ENCODE data around the gene ZNF79.

DNA sequence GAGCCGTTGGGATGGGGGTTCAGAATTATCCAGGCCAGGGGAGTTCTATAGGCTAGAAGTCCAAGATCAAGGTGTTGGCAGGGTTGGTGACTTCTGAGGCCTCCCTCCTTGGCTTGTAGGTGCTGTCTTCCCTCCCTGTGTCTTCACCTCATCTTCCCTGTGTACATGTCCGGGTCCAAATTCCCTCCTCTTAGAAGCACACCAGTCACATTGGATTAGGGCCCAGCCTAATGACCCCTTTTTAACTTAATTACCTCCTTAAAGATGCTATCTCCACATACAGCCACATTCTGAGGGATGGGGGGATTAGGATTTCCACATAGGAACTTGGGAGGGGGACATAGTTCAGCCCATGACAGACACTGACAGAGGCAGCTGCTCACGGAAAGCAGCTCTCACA lies 39.2 kb downstream of the ZNF79 start:
- TF ChIP-seq ZNF423 (CRISPR knock-in tag; IDR thresholded peaks at IDR 0.05) (no peak), NFYB (CRISPR knock-in tag; conservative IDR thresholded peaks at IDR 0.05; ENCODE audit: low read depth) (no peak), ZNF416 (CRISPR knock-in tag; IDR thresholded peaks at IDR 0.05) (no peak), FOXJ3 (CRISPR knock-in tag; IDR thresholded peaks at IDR 0.05; ENCODE audit: borderline replicate concordance) (no peak)
- TF ChIP-seq, protein P1, sequence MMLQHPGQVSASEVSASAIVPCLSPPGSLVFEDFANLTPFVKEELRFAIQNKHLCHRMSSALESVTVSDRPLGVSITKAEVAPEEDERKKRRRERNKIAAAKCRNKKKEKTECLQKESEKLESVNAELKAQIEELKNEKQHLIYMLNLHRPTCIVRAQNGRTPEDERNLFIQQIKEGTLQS (CRISPR knock-in tag; conservative IDR thresholded peaks at IDR 0.05) = no peak
- TF ChIP-seq, protein P2, sequence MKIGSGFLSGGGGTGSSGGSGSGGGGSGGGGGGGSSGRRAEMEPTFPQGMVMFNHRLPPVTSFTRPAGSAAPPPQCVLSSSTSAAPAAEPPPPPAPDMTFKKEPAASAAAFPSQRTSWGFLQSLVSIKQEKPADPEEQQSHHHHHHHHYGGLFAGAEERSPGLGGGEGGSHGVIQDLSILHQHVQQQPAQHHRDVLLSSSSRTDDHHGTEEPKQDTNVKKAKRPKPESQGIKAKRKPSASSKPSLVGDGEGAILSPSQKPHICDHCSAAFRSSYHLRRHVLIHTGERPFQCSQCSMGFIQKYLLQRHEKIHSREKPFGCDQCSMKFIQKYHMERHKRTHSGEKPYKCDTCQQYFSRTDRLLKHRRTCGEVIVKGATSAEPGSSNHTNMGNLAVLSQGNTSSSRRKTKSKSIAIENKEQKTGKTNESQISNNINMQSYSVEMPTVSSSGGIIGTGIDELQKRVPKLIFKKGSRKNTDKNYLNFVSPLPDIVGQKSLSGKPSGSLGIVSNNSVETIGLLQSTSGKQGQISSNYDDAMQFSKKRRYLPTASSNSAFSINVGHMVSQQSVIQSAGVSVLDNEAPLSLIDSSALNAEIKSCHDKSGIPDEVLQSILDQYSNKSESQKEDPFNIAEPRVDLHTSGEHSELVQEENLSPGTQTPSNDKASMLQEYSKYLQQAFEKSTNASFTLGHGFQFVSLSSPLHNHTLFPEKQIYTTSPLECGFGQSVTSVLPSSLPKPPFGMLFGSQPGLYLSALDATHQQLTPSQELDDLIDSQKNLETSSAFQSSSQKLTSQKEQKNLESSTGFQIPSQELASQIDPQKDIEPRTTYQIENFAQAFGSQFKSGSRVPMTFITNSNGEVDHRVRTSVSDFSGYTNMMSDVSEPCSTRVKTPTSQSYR (CRISPR knock-in tag; IDR thresholded peaks at IDR 0.05) = no peak
